Testis (tissue), 2 donors: ENCODE results near the gene USP15.

Experiments used
- CTCF ChIP-seq, 3 experiments: fragments of 450-650 bp in 2 of 3; fragments of 200-600 bp in 1 of 3; sonication (generic) in 1 of 3; IDR thresholded peaks; one replicate each; pipeline ENCODE4 v1.5.1; 2016 to 2019; ENCODE audit warnings: antibody characterized with exemption in 3 of 3, mild to moderate bottlenecking in 2 of 3, moderate library complexity in 1 of 3
- POLR2A ChIP-seq: fragments of 450-650 bp; IDR thresholded peaks from one replicate; pipeline ENCODE4 v1.6.1; 2017; ENCODE audit warnings: antibody characterized with exemption, mild to moderate bottlenecking, moderate library complexity

DNA sequence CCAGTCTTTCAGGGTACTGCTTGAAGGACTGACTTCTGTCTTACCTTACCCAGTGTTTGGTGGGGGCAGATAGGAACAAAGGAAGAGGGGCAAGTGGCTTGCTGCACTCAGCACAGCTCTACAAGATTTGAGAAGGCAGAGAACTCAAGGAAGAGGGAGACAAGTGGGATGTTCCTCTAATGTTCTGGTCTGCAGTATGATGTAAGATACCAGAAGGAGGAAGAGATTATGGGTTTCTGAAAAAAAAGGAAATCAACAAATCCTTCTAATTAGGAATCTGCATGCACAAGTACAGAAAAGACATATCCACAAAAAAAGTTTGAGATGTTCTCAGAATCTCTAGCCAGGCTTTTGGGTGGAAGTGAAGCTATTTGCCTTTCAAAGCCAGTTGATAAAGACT is 37.1 kb downstream of the USP15 start:
- TF ChIP-seq CTCF (IDR thresholded peaks at IDR 0.05) (no peak), POLR2A (no peak)
